IMR-90 (cell line): ENCODE data around the gene EREG.

Experiments used
- BHLHE40 ChIP-seq: fragments of 150-350 bp; IDR thresholded peaks from 2 replicates; pipeline ENCODE4 v1.6.1; 2016; ENCODE audit warnings: mild to moderate bottlenecking, low read depth, low read length
- CEBPB ChIP-seq: IDR thresholded peaks from 2 replicates; pipeline ENCODE4 v1.6.1; 2012; ENCODE audit warnings: low read depth, low read length, improper control_type of control experiment
- CHD1 ChIP-seq: IDR thresholded peaks from 2 replicates; pipeline ENCODE4 v1.6.1; 2012; ENCODE audit warnings: low read depth, low read length, improper control_type of control experiment
- FOS ChIP-seq: fragments of 150-350 bp; IDR thresholded peaks from 2 replicates; pipeline ENCODE4 v1.6.1; 2016; ENCODE audit warnings: low read depth, low read length
- MXI1 ChIP-seq: IDR thresholded peaks from 2 replicates; pipeline ENCODE4 v1.6.1; 2012; ENCODE audit warnings: low read depth, mild to moderate bottlenecking, low read length, moderate library complexity, borderline replicate concordance
- NFE2L2 ChIP-seq: fragments of 150-350 bp; IDR thresholded peaks from 2 replicates; pipeline ENCODE4 v1.6.1; 2016; ENCODE audit warnings: low read depth, mild to moderate bottlenecking, low read length
- POLR2A ChIP-seq: IDR thresholded peaks from 2 replicates; pipeline ENCODE4 v1.6.1; 2012; ENCODE audit warnings: mild to moderate bottlenecking, low read depth, low read length
- RCOR1 ChIP-seq: IDR thresholded peaks from 2 replicates; pipeline ENCODE4 v1.6.1; 2012; ENCODE audit warnings: mild to moderate bottlenecking, low read length, improper control_type of control experiment; ENCODE audit not compliant: insufficient replicate concordance
- RFX5 ChIP-seq: IDR thresholded peaks from 2 replicates; pipeline ENCODE4 v1.8.0; 2012; ENCODE audit warnings: low read depth, mild to moderate bottlenecking, low read length, moderate library complexity
- SMC3 ChIP-seq: fragments of 150-350 bp; IDR thresholded peaks from 2 replicates; pipeline ENCODE4 v1.6.1; 2016; ENCODE audit warnings: low read depth, mild to moderate bottlenecking, antibody characterized with exemption, low read length, moderate library complexity
- TF ChIP-seq, protein P1 (sequence below): conservative IDR thresholded peaks from 2 replicates; pipeline ENCODE4 v1.5.1; 2012; ENCODE audit warnings: mild to moderate bottlenecking, low read depth, low read length, improper control_type of control experiment
- TF ChIP-seq, protein P2 (sequence below): fragments of 150-350 bp; IDR thresholded peaks from 2 replicates; pipeline ENCODE4 v1.6.1; 2017; ENCODE audit warnings: mild to moderate bottlenecking, antibody characterized with exemption, low read length, low read depth

DNA sequence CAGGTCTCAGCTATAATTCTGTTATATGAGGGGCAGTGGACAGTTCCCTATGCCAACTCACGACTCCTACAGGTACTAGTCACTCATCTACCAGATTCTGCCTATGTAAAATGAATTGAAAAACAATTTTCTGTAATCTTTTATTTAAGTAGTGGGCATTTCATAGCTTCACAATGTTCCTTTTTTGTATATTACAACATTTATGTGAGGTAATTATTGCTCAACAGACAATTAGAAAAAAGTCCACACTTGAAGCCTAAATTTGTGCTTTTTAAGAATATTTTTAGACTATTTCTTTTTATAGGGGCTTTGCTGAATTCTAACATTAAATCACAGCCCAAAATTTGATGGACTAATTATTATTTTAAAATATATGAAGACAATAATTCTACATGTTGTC lies 20.4 kb downstream of the EREG start:
- TF ChIP-seq, protein P1, sequence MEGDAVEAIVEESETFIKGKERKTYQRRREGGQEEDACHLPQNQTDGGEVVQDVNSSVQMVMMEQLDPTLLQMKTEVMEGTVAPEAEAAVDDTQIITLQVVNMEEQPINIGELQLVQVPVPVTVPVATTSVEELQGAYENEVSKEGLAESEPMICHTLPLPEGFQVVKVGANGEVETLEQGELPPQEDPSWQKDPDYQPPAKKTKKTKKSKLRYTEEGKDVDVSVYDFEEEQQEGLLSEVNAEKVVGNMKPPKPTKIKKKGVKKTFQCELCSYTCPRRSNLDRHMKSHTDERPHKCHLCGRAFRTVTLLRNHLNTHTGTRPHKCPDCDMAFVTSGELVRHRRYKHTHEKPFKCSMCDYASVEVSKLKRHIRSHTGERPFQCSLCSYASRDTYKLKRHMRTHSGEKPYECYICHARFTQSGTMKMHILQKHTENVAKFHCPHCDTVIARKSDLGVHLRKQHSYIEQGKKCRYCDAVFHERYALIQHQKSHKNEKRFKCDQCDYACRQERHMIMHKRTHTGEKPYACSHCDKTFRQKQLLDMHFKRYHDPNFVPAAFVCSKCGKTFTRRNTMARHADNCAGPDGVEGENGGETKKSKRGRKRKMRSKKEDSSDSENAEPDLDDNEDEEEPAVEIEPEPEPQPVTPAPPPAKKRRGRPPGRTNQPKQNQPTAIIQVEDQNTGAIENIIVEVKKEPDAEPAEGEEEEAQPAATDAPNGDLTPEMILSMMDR = no peak
- TF ChIP-seq SMC3 = no peak
- TF ChIP-seq RFX5 = no peak
- TF ChIP-seq, protein P2, sequence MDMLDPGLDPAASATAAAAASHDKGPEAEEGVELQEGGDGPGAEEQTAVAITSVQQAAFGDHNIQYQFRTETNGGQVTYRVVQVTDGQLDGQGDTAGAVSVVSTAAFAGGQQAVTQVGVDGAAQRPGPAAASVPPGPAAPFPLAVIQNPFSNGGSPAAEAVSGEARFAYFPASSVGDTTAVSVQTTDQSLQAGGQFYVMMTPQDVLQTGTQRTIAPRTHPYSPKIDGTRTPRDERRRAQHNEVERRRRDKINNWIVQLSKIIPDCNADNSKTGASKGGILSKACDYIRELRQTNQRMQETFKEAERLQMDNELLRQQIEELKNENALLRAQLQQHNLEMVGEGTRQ = no peak
- TF ChIP-seq BHLHE40 = no peak
- no peak for TF ChIP-seq FOS
- no peak for TF ChIP-seq POLR2A
- TF ChIP-seq CEBPB = no peak
- no peak for TF ChIP-seq NFE2L2
- TF ChIP-seq MXI1 = no peak
- TF ChIP-seq RCOR1 = no peak
- no peak for TF ChIP-seq CHD1
